Measurements from ENCODE around the gene CES3. TPM values are rescaled to one million over a fixed set of nuclear protein-coding genes. Genes with fewer than 3 reads are reported as not detected.

CES3 gene, protein sequence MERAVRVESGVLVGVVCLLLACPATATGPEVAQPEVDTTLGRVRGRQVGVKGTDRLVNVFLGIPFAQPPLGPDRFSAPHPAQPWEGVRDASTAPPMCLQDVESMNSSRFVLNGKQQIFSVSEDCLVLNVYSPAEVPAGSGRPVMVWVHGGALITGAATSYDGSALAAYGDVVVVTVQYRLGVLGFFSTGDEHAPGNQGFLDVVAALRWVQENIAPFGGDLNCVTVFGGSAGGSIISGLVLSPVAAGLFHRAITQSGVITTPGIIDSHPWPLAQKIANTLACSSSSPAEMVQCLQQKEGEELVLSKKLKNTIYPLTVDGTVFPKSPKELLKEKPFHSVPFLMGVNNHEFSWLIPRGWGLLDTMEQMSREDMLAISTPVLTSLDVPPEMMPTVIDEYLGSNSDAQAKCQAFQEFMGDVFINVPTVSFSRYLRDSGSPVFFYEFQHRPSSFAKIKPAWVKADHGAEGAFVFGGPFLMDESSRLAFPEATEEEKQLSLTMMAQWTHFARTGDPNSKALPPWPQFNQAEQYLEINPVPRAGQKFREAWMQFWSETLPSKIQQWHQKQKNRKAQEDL
- 100 to 1,000 TPM in 3 of 4 donors, 10 to 100 TPM in 1; 28.9 to 227 (median 161) TPM for total RNA-seq

DNA sequence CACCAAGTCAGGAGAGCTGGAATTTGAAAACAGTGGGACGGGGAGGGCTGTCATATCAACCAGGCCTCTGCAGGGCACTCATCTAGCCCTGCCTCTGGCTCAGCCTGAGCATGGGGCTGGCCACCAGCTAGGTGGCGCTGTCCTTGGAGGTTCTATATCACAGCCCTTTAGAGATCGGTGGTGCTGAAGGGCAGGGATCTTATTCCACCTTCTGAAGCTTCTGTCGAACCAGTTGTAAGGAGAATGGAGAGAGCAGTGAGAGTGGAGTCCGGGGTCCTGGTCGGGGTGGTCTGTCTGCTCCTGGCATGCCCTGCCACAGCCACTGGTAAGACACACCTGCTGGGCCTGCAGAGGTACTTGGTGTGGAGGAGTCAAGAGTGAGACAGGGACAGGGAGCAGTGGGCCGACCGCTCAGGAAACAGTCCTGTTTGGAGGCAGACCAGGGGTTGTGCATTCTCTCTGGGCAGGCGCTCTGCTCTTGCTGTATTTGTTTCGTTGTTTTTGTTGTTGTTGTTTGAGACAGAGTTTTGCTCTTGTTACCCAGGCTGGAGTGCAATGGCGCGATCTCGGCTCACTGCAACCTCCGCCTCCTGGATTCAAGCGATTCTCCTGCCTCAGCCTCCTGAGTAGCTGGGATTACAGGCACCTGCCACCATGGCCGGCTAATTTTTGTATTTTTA, at the start of gene CES3:
CES3 (plus strand) TSS at position 202 of the 680 bp plus-strand sequence; CDS start at position 244, 42 bp downstream.
- Histone ChIP-seq H3K27me3 (no peaks in the 10 kb centered on the region), H3K36me3 (peaks cover 0 to 9% (median 0%) of the 10 kb centered on the region in 3 donors), H3K27ac (peak within 1 kb of the TSS in 3 of 4 donors; percentile 23 to 87 (median 26)), H3K4me3 (peak within 1 kb of the TSS in 3 of 4 donors; percentile 3 to 60 (median 39)), H3K4me1 (peaks cover 0 to 29% (median 1%) of the 10 kb centered on the region in 4 donors), H3K9me3 (no peaks in the 10 kb centered on the region)
- DNase-seq, result peak; percentile 51 to 91 (median 89)
- TF ChIP-seq, protein P1, sequence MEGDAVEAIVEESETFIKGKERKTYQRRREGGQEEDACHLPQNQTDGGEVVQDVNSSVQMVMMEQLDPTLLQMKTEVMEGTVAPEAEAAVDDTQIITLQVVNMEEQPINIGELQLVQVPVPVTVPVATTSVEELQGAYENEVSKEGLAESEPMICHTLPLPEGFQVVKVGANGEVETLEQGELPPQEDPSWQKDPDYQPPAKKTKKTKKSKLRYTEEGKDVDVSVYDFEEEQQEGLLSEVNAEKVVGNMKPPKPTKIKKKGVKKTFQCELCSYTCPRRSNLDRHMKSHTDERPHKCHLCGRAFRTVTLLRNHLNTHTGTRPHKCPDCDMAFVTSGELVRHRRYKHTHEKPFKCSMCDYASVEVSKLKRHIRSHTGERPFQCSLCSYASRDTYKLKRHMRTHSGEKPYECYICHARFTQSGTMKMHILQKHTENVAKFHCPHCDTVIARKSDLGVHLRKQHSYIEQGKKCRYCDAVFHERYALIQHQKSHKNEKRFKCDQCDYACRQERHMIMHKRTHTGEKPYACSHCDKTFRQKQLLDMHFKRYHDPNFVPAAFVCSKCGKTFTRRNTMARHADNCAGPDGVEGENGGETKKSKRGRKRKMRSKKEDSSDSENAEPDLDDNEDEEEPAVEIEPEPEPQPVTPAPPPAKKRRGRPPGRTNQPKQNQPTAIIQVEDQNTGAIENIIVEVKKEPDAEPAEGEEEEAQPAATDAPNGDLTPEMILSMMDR (IDR thresholded peaks at IDR 0.05), result peak; percentile 30 to 92 (median 78)
- peak; percentile 28 to 33 for TF ChIP-seq POLR2A (IDR thresholded peaks at IDR 0.05)

DNA sequence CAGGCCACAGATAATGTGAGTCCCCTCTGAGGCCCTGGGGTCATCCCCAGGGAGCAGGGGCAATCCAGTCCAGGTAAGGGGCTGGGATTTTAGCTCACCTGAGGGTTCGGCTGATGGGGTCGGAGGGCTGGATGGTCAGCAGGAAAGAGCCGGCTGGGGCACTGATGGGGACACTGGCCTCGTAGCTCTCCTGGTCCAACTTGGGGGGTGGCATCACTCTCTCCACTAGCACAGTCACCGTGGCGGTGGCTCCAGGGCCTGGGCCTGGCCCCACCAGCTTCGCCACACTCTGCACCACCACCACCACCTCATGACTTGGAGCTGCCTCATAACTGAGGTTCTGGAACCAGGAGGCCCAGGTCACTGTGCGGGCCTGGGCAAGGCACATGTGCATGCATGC, 49.3 kb upstream of the CES3 start:
- Histone ChIP-seq H3K4me1 (no peaks in the 10 kb centered on the region), H3K4me3 (no peak overlapping the region), H3K27ac (no peak overlapping the region), H3K9me3 (no peaks in the 10 kb centered on the region), H3K27me3 (no peaks in the 10 kb centered on the region), H3K36me3 (no peaks in the 10 kb centered on the region)
- DNase-seq, result no peak
- no peak for TF ChIP-seq POLR2A (IDR thresholded peaks at IDR 0.05)
- TF ChIP-seq, protein P1 (IDR thresholded peaks at IDR 0.05), result no peak

DNA sequence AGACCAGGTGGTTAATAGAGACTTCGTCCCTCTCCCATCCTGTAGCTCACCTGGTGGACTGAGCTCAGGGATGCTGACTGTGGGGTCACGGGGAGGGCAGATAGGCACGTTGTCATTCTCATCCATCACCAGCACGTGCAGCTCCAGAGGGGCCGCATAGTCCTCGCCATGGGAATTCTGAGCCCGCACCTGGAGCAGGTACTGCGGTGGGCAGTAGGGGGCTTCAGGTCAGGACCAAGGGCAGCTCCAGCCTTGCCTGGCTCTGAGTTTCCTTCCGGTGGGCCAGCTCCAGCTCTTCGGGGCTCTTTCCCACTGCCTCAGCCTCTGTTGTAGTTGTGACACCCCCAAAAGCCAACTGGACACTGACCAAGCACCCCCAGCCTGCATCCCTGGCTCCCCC, 48.0 kb upstream of the CES3 start:
- no peak for DNase-seq
- no peak overlapping the region for H3K27ac ChIP-seq
- no peaks in the 10 kb centered on the region for H3K9me3 ChIP-seq
- no peaks in the 10 kb centered on the region for H3K4me1 ChIP-seq
- H3K36me3 ChIP-seq, result no peaks in the 10 kb centered on the region
- H3K4me3 ChIP-seq, result no peak overlapping the region
- no peak for TF ChIP-seq POLR2A (IDR thresholded peaks at IDR 0.05)
- TF ChIP-seq, protein P1 (IDR thresholded peaks at IDR 0.05), result no peak
- no peaks in the 10 kb centered on the region for H3K27me3 ChIP-seq

DNA sequence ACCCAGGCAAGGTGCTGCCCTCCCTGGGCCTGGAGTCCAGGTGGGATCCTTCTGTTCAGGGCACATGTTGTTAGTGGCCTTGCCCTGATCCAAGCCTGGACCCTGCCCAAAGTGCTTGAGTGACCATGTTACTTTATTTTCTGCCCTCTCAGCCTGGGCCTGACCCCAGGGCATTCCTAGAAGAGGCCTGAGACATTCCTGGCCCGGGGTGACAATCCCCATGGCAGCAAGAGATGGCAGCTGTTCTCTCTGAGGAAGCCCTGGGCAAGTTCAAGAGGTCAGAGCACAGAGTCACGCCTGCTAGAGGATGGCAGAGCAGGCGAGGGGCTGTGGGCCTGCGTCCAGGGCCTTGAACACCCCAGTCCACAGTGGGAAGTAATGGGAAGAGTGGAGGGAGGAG, 47.4 kb upstream of the CES3 start:
- Histone ChIP-seq H3K27ac (no peak overlapping the region), H3K36me3 (no peaks in the 10 kb centered on the region), H3K4me1 (no peaks in the 10 kb centered on the region), H3K27me3 (no peaks in the 10 kb centered on the region), H3K4me3 (no peak overlapping the region), H3K9me3 (no peaks in the 10 kb centered on the region)
- TF ChIP-seq, protein P1 (IDR thresholded peaks at IDR 0.05), result no peak
- no peak for TF ChIP-seq POLR2A (IDR thresholded peaks at IDR 0.05)
- DNase-seq, result no peak

DNA sequence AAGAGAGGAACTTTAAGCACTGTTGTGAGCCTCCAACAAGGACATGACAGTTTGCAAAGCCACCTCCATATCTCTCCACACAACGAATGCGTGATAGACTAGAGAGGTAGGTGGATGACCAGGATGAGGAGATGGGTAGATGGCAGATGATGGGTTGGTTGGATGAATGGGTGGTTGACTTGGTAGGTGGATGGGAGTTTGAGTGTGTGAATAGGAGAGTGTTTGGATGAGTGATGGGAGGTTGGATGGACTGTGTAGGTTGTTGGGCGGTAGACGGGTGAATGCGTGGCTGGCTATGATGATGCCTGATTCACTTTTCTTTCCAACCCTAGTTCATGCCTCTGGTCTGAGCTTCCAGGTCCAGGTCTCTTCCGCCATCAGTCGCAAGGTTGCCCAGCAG, 46.5 kb upstream of the CES3 start:
- no peak overlapping the region for H3K4me3 ChIP-seq
- no peak overlapping the region for H3K27ac ChIP-seq
- no peaks in the 10 kb centered on the region for H3K9me3 ChIP-seq
- peaks cover 0 to 6% (median 0%) of the 10 kb centered on the region in 4 donors for H3K4me1 ChIP-seq
- H3K27me3 ChIP-seq, result no peaks in the 10 kb centered on the region
- H3K36me3 ChIP-seq, result no peaks in the 10 kb centered on the region
- TF ChIP-seq POLR2A (IDR thresholded peaks at IDR 0.05), result no peak
- TF ChIP-seq, protein P1 (IDR thresholded peaks at IDR 0.05), result no peak
- no peak for DNase-seq
